HepG2 (cell line): ENCODE data around the gene PLAGL2.
"Not testable (repeated sequence)": the region's sequence is repeated elsewhere in the genome, so short reads cannot be mapped to it uniquely, and the experiment has no call there.

Experiments
- BHLHE40 ChIP-seq: IDR thresholded peaks from 2 replicates; pipeline ENCODE4 v1.6.1; 2011; ENCODE audit warnings: low read length, improper control_type of control experiment
- EP300 ChIP-seq, 3 experiments: sonication (generic) in 1 of 3; formaldehyde crosslinking in 1 of 3; IDR thresholded peaks; 2 replicates each; pipeline versions ENCODE4 v1.5.1 to v1.6.1; 2011 to 2020; ENCODE audit warnings: low read depth in 2 of 3, low read length in 2 of 3, borderline replicate concordance in 1 of 3, improper control_type of control experiment in 1 of 3, mild to moderate bottlenecking in 1 of 3, missing genetic modification reagents in 1 of 3, moderate library complexity in 1 of 3
- GTF3A ChIP-seq: sonication (generic); formaldehyde crosslinking; conservative IDR thresholded peaks from 2 replicates; pipeline ENCODE4 v1.4.0; 2020; ENCODE audit warnings: mild to moderate bottlenecking, missing genetic modification reagents
- HDAC2 ChIP-seq: sonication (generic); formaldehyde crosslinking; IDR thresholded peaks from 2 replicates; pipeline ENCODE4 v1.4.0; 2020; ENCODE audit warnings: missing genetic modification reagents
- MAFG ChIP-seq: sonication (generic); formaldehyde crosslinking; IDR thresholded peaks from 2 replicates; pipeline ENCODE4 v1.5.1; 2020; ENCODE audit warnings: mild to moderate bottlenecking, missing genetic modification reagents
- POLR2A ChIP-seq, 2 experiments: IDR thresholded peaks; 2 replicates each; pipeline ENCODE4 v1.6.1; 2011; ENCODE audit warnings: low read depth in 2 of 2, low read length in 2 of 2, mild to moderate bottlenecking in 1 of 2, moderate library complexity in 1 of 2; ENCODE audit not compliant: insufficient read depth in 1 of 2
- TBL1XR1 ChIP-seq: fragments of 150-350 bp; IDR thresholded peaks from 2 replicates; pipeline ENCODE4 v1.6.1; 2014; ENCODE audit warnings: borderline replicate concordance, low read length; ENCODE audit not compliant: partially characterized antibody
- TCF12 ChIP-seq, 2 experiments: fragments of 450-650 bp in 1 of 2; sonication (generic) in 1 of 2; formaldehyde crosslinking in 1 of 2; IDR thresholded peaks; 2 replicates each; pipeline versions ENCODE4 v1.6.1 to v1.8.0; 2017 to 2022; ENCODE audit warnings: antibody characterized with exemption in 1 of 2, mild to moderate bottlenecking in 1 of 2, missing genetic modification reagents in 1 of 2, moderate library complexity in 1 of 2
- YY1 ChIP-seq: IDR thresholded peaks from 2 replicates; pipeline ENCODE4 v1.6.1; 2011; ENCODE audit warnings: low read length, low read depth, moderate library complexity, mild to moderate bottlenecking; ENCODE audit not compliant: insufficient read depth, insufficient replicate concordance
- ZBTB33 ChIP-seq: sonication (generic); formaldehyde crosslinking; IDR thresholded peaks from 2 replicates; pipeline ENCODE4 v1.4.0; 2020; ENCODE audit warnings: missing genetic modification reagents
- ZNF18 ChIP-seq: sonication (generic); formaldehyde crosslinking; IDR thresholded peaks from 2 replicates; pipeline ENCODE4 v1.8.0; 2022; ENCODE audit warnings: mild to moderate bottlenecking, missing genetic modification reagents; ENCODE audit not compliant: insufficient replicate concordance
- TF ChIP-seq, protein P1 (sequence below): sonication (generic); formaldehyde crosslinking; IDR thresholded peaks from 2 replicates; pipeline ENCODE4 v1.5.0; 2020; ENCODE audit warnings: mild to moderate bottlenecking, missing genetic modification reagents, moderate library complexity

DNA sequence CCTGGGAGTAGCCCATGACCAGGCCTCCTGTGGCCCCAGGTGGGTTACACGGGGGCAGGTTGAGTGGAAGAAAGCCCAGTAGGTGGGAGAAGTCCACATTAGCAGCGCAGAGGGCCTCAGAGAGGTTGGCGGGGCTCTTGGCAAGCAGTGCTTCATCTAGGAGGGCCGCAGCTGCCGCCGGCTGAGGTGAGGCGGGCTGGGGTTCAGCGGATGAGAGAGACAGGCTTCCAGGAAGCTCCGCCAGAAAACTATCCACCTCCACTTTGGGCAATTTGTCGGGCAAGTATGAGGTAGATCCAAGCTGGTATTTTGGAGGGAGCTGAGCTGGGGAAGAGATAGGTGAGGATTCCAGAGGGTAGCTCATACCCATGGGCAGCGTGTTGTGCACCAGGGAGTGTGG, 10.9 kb downstream of the PLAGL2 start:
- TF ChIP-seq MAFG (CRISPR knock-in tag); YY1; POLR2A (IDR thresholded peaks at IDR 0.05; ENCODE audit: insufficient read depth in 1 of 2, low read depth in 2 of 2, low read length in 2 of 2); HDAC2; ZBTB33 (CRISPR knock-in tag); TCF12 (IDR thresholded peaks at IDR 0.05); TCF12 (CRISPR knock-in tag; IDR thresholded peaks at IDR 0.05); ZNF18 (CRISPR knock-in tag); EP300 (IDR thresholded peaks at IDR 0.05; ENCODE audit: low read depth in 2 of 2, low read length in 2 of 2); EP300 (CRISPR knock-in tag; IDR thresholded peaks at IDR 0.05; ENCODE audit: borderline replicate concordance); GTF3A; BHLHE40; TBL1XR1: not testable (repeated sequence)
- TF ChIP-seq, protein P1, sequence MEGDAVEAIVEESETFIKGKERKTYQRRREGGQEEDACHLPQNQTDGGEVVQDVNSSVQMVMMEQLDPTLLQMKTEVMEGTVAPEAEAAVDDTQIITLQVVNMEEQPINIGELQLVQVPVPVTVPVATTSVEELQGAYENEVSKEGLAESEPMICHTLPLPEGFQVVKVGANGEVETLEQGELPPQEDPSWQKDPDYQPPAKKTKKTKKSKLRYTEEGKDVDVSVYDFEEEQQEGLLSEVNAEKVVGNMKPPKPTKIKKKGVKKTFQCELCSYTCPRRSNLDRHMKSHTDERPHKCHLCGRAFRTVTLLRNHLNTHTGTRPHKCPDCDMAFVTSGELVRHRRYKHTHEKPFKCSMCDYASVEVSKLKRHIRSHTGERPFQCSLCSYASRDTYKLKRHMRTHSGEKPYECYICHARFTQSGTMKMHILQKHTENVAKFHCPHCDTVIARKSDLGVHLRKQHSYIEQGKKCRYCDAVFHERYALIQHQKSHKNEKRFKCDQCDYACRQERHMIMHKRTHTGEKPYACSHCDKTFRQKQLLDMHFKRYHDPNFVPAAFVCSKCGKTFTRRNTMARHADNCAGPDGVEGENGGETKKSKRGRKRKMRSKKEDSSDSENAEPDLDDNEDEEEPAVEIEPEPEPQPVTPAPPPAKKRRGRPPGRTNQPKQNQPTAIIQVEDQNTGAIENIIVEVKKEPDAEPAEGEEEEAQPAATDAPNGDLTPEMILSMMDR (CRISPR knock-in tag), result not testable (repeated sequence)
